TTC549 (cell line): Measurements from ENCODE around the gene ZBTB22.
"Not testable (repeated sequence)": the region's sequence is repeated elsewhere in the genome, so short reads cannot be mapped to it uniquely, and the experiment has no call there.

Source experiments
- FAIRE-seq: peaks from 2 replicates; lab custom pipeline; 2012; peaks lifted over from hg19 to GRCh38; lab: Jason Lieb, UNC

The ZBTB22 gene

GRCh38 chr6:33278810-33279209 is 38.7 kb downstream of the ZBTB22 start:
- FAIRE-seq = no peak

GRCh38 chr6:33278392-33278741 is 39.2 kb downstream of the ZBTB22 start:
- FAIRE-seq = no peak

DNA sequence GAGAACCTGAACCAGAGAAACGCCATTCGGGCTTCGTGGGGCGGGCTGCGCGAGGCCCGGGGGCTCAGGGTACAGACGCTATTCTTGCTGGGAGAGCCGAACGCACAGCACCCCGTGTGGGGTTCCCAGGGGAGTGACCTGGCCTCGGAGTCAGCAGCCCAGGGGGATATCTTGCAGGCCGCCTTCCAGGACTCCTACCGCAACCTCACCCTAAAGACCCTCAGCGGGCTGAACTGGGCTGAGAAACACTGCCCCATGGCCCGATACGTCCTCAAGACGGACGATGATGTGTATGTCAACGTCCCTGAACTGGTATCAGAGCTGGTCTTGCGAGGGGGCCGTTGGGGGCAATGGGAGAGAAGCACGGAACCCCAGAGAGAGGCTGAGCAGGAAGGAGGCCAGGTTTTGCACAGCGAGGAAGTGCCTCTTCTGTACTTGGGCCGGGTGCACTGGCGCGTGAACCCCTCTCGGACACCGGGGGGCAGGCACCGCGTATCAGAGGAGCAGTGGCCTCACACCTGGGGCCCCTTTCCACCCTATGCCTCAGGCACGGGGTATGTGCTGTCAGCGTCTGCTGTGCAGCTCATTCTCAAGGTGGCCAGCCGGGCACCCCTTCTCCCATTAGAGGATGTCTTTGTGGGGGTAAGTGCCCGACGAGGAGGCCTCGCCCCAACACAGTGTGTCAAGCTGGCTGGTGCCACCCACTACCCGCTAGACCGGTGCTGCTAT is 39.7 kb downstream of the ZBTB22 start:
- FAIRE-seq = no peak

- FAIRE-seq = no peak
These were observed 40.5 kb downstream of the ZBTB22 start, which contains the start of gene B3GALT4 for GRCh38 chr6:33276864-33277662. TSS of gene B3GALT4 (plus strand) at chr6:33277123. CDS start at chr6:33277420, 297 bp downstream.

- FAIRE-seq = no peak
These were observed 41.0 kb downstream of the ZBTB22 start for GRCh38 chr6:33276581-33276863.

DNA sequence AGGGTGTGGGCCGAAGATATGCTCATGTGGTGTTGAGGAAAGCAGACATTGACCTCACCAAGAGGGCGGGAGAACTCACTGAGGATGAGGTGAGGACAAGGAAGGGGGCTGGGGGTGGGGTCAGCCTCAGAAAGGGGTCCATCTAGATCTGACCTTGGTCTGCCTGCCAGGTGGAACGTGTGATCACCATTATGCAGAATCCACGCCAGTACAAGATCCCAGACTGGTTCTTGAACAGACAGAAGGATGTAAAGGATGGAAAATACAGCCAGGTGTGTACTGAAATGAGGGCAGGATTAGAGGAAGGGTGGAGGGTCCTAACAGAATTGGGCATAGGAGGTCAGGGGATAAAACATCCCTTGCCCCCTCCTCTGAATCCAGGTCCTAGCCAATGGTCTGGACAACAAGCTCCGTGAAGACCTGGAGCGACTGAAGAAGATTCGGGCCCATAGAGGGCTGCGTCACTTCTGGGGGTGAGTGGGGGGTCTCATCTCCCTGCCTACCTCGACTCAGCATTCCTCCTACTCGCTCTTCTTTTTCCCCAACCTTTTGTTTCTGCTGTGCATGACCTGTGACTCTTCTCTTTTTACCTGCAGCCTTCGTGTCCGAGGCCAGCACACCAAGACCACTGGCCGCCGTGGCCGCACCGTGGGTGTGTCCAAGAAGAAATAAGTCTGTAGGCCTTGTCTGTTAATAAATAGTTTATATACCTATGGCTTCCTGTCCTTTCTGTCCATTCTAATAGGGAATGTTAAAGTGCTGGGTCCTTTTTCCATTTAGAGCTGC is 41.6 kb downstream of the ZBTB22 start:
- FAIRE-seq = not testable (repeated sequence)

GRCh38 chr6:33273924-33274902 is 43.3 kb downstream of the ZBTB22 start:
- no peak for FAIRE-seq

DNA sequence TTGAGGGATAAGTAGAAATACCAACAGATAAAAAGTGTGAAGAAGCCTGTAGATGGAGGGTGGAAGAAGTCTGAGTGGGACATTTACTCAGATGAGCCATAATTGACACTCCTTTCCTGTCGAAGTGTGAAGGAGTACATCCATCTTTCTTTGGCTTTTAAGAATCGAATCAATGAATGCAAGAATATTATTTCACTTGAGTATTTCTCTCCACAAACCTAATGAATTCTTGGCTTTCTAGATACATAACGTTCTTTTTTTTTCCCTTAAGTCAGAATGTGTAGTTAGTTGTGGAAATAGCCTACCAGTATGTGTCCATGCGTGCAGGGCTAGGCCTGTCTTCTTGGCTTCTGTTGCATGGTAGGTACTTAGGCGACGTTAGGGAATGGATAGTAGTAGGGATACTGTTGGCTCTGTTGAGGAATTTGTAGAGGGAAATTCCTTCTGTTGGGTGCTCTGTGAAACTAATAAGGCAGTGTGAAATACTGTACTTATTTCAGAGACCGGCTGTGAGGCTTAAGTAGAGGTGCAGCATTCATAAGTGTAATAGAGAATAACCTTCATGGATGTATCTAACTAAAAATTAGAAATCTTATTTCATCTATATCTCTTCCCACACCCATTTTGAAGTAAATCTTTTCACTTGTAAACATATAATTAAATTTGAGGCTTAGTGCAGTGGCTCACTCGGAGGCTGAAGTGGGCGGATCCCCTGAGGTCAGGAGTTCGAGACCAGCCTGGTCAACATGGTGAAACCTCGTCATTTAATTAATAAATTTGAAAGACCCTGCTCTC is 44.2 kb downstream of the ZBTB22 start:
- no peak for FAIRE-seq

DNA sequence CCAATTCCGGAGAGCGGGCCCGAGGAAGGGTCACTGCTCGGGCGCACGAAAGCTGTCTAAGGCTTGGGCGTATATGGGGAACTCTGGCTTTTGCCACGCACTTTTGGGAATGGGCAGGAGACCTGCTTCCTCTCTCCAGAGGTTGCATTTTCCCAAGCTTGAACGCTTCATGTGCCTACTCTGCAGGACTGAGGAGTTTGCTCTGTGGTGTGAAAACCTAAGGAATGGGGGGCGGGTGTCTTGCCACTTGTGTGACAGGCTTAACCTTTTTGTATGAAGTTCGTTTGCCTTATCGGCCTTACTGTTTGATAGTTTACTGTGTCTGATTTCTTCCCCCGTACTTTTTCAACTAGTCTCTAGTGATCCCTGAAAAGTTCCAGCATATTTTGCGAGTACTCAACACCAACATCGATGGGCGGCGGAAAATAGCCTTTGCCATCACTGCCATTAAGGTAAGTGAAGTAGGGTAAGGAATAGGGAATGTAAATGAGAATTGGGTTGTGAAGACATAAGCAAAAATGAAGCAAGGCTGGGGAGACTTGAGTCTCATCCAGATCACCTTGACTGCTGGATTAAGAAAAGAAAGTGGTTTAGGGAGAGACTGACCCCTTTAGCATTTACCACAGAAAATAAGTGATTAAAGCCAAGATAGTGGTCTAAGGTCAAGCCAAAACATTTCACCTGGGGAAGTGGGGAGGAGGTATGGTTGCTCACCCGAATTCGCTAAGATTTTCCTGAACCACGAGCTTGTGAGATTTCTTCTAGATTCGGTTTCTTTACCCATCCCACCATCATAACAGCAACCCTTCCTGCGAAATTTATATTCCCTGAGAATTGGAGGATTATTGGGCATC is 45.0 kb downstream of the ZBTB22 start:
- FAIRE-seq = no peak

DNA sequence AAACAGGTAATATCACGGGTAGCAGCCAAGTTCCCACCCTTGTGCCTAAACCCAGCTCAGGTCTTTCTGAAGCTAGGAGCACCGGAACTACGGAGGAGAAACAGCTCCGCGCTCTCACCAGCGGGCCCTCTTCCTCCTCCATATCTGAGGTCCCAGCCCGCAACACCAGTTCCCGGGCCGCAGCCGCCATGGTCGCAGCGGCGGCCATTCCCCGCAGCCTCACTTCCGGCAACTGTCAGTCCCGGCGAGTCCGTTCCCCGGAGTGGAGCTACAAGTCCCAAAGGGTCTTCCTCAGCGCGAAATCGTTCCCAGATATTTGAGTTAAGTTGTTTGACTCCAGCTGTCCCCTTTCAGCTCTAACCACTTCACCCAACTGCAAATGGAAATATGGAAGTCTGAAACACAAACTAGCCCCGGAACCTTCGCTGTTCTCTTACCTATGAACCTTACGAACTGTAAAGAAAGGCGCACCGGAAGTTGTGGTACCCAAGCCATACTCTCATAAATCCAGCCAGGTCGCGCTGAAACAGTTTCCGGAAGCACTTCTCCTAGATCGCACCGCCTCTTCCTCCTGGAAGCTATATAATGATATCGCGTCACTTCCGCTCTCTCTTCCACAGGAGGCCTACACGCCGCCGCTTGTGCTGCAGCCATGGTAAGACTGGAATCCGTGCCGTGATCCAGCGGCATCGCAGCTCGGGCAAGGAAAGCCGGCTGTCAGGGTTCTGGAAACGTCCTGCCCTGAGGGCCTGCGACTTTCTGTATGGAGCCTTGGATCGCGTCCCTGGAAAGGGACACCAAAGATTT is 45.9 kb downstream of the ZBTB22 start, which contains the start of the genes RPS18 and VPS52:
RPS18 (plus strand) TSS at position 608 of the 807 bp plus-strand sequence; CDS start at position 653, 45 bp downstream.
VPS52 (minus strand) TSS at position 409 of the 807 bp plus-strand sequence; CDS start at position 208, 201 bp downstream.
- FAIRE-seq = peak; percentile 83

GRCh38 chr6:33271117-33271467 is 46.5 kb downstream of the ZBTB22 start:
- no peak for FAIRE-seq
